Measurements from ENCODE around the gene TMEM125.

The TMEM125 gene

GRCh38 chr1:43313771-43314170 lies 44.0 kb downstream of the TMEM125 start:
- no peak for FAIRE-seq

- no peak for FAIRE-seq
These were observed 44.5 kb downstream of the TMEM125 start for GRCh38 chr1:43314233-43314632.

- no peak for FAIRE-seq
These were observed 45.7 kb downstream of the TMEM125 start for GRCh38 chr1:43315481-43315880.

- FAIRE-seq, result no peak
These were observed 46.4 kb downstream of the TMEM125 start for GRCh38 chr1:43315963-43316737.

GRCh38 chr1:43316738-43317520 lies 47.1 kb downstream of the TMEM125 start:
- no peak for FAIRE-seq

GRCh38 chr1:43317817-43318471 lies 48.2 kb downstream of the TMEM125 start:
- FAIRE-seq, result no peak

GRCh38 chr1:43318831-43319230 lies 49.0 kb downstream of the TMEM125 start:
- FAIRE-seq, result no peak

GRCh38 chr1:43319288-43319687 lies 49.5 kb downstream of the TMEM125 start:
- no peak for FAIRE-seq

- no peak for FAIRE-seq
These were observed 50.0 kb downstream of the TMEM125 start for GRCh38 chr1:43319766-43320165.

- FAIRE-seq, result no peak
These were observed 51.6 kb downstream of the TMEM125 start for GRCh38 chr1:43321331-43321891.

- no peak for FAIRE-seq
These were observed 52.7 kb downstream of the TMEM125 start for GRCh38 chr1:43322506-43322905.
